B cell (primary cell): Measurements from ENCODE around the gene ZSCAN10. TPM values are rescaled to one million over a fixed set of nuclear protein-coding genes. Genes with fewer than 3 reads are reported as not detected.
"Not testable (repeated sequence)": the region's sequence is repeated elsewhere in the genome, so short reads cannot be mapped to it uniquely, and the experiment has no call there.

Experiments used
- ATAC-seq: fragments of 200-7000 bp; cut with Tn5 transposase; one replicate; pipeline ENCODE4 v1.10.0; 2021; ENCODE audit warnings: low read depth, mild to moderate bottlenecking, moderate number of reproducible peaks, moderate library complexity
- CTCF ChIA-PET: fragments of 350-600 bp; sonication (Branson Sonifier 250); formaldehyde crosslinking; loops from one replicate; lab custom pipeline; 2021; ENCODE audit warnings: antibody characterized with exemption, inconsistent platforms; lab: Charles Lee
- POLR2A ChIA-PET: fragments of 350-600 bp; sonication (Branson Sonifier 250); formaldehyde crosslinking; loops from one replicate; lab custom pipeline; 2021; ENCODE audit warnings: antibody characterized with exemption; lab: Charles Lee
- DNase-seq: peaks from one replicate; pipeline ENCODE4 v3.0.0; 2013
- H2AFZ ChIP-seq: 2 replicates; pipeline ENCODE4 v1.6.1; 2012; ENCODE audit warnings: mild to moderate bottlenecking, low read depth, low read length; ENCODE audit not compliant: insufficient read depth, poor library complexity, severe bottlenecking
- H3K27ac ChIP-seq, 2 donors: 1 replicate in 1 of 2; 2 replicates in 1 of 2; pipeline ENCODE4 v1.5.1; 2012 to 2013; ENCODE audit warnings: low read length in 2 of 2, mild to moderate bottlenecking in 2 of 2, moderate library complexity in 1 of 2
- H3K27me3 ChIP-seq, 4 experiments: fragments of 200-600 bp in 1 of 4; sonication (generic) in 1 of 4; replicated peaks in 1 of 4; 1 replicate in 2 of 4; 2 replicates in 2 of 4; pipeline versions ENCODE4 v1.6.1 to v1.7.0; 2013 to 2016; ENCODE audit warnings: low read length in 3 of 4, mild to moderate bottlenecking in 2 of 4, mixed read lengths in 1 of 4, moderate library complexity in 1 of 4; ENCODE audit not compliant: insufficient read depth in 4 of 4, control insufficient read depth in 3 of 4; ENCODE audit errors: control extremely low read depth in 1 of 4
- H3K36me3 ChIP-seq, 2 experiments: replicated peaks in 1 of 2; 1 replicate in 1 of 2; 2 replicates in 1 of 2; pipeline versions ENCODE4 v1.6.1 to v1.7.1; 2013; ENCODE audit warnings: low read length in 1 of 2; ENCODE audit not compliant: insufficient read depth in 2 of 2, control insufficient read depth in 1 of 2; ENCODE audit errors: control extremely low read depth in 1 of 2, extremely low read depth in 1 of 2
- H3K4me1 ChIP-seq, 2 donors: fragments of 200-600 bp in 1 of 2; sonication (generic) in 1 of 2; 1 replicate in 1 of 2; 2 replicates in 1 of 2; pipeline versions ENCODE4 v1.5.1 to v1.6.1; 2013 to 2017; ENCODE audit warnings: low read length in 2 of 2; ENCODE audit not compliant: control insufficient read depth in 2 of 2, insufficient read depth in 2 of 2
- H3K4me2 ChIP-seq: replicated peaks from 2 replicates; pipeline ENCODE3; 2012; ENCODE audit warnings: mild to moderate bottlenecking, low read depth, low read length; ENCODE audit not compliant: poor library complexity, severe bottlenecking
- H3K4me3 ChIP-seq, 5 experiments: fragments of 200-600 bp in 1 of 5; sonication (generic) in 1 of 5; 1 replicate in 3 of 5; 2 replicates in 2 of 5; pipeline versions ENCODE4 v1.5.1 to v1.7.0; 2011 to 2016; ENCODE audit warnings: low read length in 4 of 5, mild to moderate bottlenecking in 4 of 5, low read depth in 2 of 5, control low read depth in 1 of 5, moderate library complexity in 1 of 5; ENCODE audit not compliant: insufficient read depth in 1 of 5; ENCODE audit errors: control extremely low read depth in 1 of 5, extremely low read depth in 1 of 5
- H3K79me2 ChIP-seq: fragments of 200-600 bp; sonication (generic); one replicate; pipeline ENCODE4 v1.6.0; 2016; ENCODE audit warnings: low read length; ENCODE audit not compliant: control insufficient read depth, insufficient read depth
- H3K9ac ChIP-seq: fragments of 200-600 bp; sonication (generic); 2 replicates; pipeline ENCODE4 v1.6.1; 2017; ENCODE audit warnings: mild to moderate bottlenecking, low read length, moderate library complexity
- H3K9me3 ChIP-seq, 3 donors: one replicate each; pipeline versions ENCODE4 v1.6.1 to v1.7.1; 2013; ENCODE audit warnings: low read length in 2 of 3; ENCODE audit not compliant: control insufficient read depth in 2 of 3, insufficient read depth in 1 of 3; ENCODE audit errors: control extremely low read depth in 1 of 3
- H4K20me1 ChIP-seq: 2 replicates; pipeline ENCODE4 v1.6.0; 2012; ENCODE audit warnings: mild to moderate bottlenecking, low read length; ENCODE audit not compliant: insufficient read depth, control insufficient read depth, poor library complexity, severe bottlenecking
- H3K27ac Mint-ChIP-seq: one replicate; pipeline ENCODE4 v1.8.0; 2021; ENCODE audit warnings: mixed read lengths
- H3K27me3 Mint-ChIP-seq: one replicate; pipeline ENCODE4 v1.8.0; 2021; ENCODE audit warnings: mixed read lengths
- H3K4me1 Mint-ChIP-seq: one replicate; pipeline ENCODE4 v1.8.0; 2021; ENCODE audit warnings: mixed read lengths
- H3K4me3 Mint-ChIP-seq: one replicate; pipeline ENCODE4 v1.8.0; 2021; ENCODE audit warnings: mixed read lengths
- H3K9me3 Mint-ChIP-seq: one replicate; pipeline ENCODE4 v1.8.0; 2022; ENCODE audit warnings: mixed read lengths; ENCODE audit not compliant: insufficient read depth
- WGBS: methylation state at CpG from one replicate; pipeline ENCODE4 v1.1.5; 2013; ENCODE audit warnings: missing lambda C conversion rate; ENCODE audit not compliant: insufficient coverage; 5-methylcytosine and 5-hydroxymethylcytosine counted together
- intact Hi-C: fragments of 100-400 bp; cut with micrococcal nuclease; formaldehyde crosslinking; loops from one replicate; pipeline ENCODE4 v1.10.0; 2022
- polyA plus RNA-seq: library from polyadenylated mRNA; depleted of rRNA; stranded (reverse); fragments of >200 nt; gene quantifications from 2 replicates; pipeline ENCODE4 v1.2.3, GENCODE V29; 2012
- total RNA-seq, 2 donors: library from RNA; stranded (reverse); fragments of 120-200 nt in 1 of 2; gene quantifications; 1 replicate in 1 of 2; 2 replicates in 1 of 2; pipeline versions ENCODE4 v1.2.3 to v1.2.4, GENCODE V29; 2013 to 2022
- TF ChIP-seq, protein P1 (sequence below): fragments of 200-600 bp; IDR thresholded peaks from one replicate; pipeline ENCODE4 v1.8.0; 2022; ENCODE audit warnings: antibody characterized with exemption, mild to moderate bottlenecking

Gene ZSCAN10
- total and polyA plus RNA-seq, 2 donors (not counting 1 experiment from before 2014, with no cell fraction given): not detected

DNA sequence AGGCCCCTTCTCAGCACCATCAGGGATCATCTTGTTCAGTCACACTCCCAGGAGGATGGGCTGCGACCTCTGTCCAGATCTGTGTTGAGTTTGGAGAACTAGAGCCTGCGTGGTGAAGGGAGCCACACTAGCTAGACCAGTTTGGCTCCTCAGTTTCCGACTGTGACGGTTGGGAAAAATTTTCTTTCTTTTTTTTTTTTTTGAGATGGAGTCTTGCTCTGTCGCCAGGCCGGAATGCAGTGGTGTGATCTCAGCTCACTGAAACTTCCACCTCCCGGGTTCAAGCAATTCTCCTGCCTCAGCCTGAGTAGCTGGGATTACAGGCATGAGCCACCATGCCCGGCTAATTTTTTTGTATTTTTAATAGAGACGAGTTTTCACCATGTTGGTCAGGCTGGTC is 40.5 kb upstream of the ZSCAN10 start:
- H3K79me2 ChIP-seq: peaks cover 12% of the 10 kb centered on the region
- H3K27ac ChIP-seq, H2AFZ ChIP-seq, H4K20me1 ChIP-seq, H3K9ac ChIP-seq, DNase-seq, POLR2A ChIA-PET, H3K27ac Mint-ChIP-seq, H3K27me3 Mint-ChIP-seq, H3K9me3 Mint-ChIP-seq, H3K4me2 ChIP-seq, H3K4me3 ChIP-seq, ATAC-seq, intact Hi-C loops, H3K4me3 Mint-ChIP-seq, H3K9me3 ChIP-seq, H3K27me3 ChIP-seq: not testable (repeated sequence)
- CTCF ChIA-PET: interaction anchor here (1.1 to 1.2 kb wide), 2 partner anchors 11 to 81 kb away, joined by 4 read pairs; no protein-coding TSS in a partner anchor
- peaks cover 13% of the 10 kb centered on the region for H3K4me1 Mint-ChIP-seq
- WGBS: 100% methylated on average over 5 of the region's 9 CpGs
- H3K36me3 ChIP-seq: peaks cover 0 to 28% of the 10 kb centered on the region in 2 experiments
- H3K4me1 ChIP-seq: peaks cover 8 to 10% of the 10 kb centered on the region in 2 donors

DNA sequence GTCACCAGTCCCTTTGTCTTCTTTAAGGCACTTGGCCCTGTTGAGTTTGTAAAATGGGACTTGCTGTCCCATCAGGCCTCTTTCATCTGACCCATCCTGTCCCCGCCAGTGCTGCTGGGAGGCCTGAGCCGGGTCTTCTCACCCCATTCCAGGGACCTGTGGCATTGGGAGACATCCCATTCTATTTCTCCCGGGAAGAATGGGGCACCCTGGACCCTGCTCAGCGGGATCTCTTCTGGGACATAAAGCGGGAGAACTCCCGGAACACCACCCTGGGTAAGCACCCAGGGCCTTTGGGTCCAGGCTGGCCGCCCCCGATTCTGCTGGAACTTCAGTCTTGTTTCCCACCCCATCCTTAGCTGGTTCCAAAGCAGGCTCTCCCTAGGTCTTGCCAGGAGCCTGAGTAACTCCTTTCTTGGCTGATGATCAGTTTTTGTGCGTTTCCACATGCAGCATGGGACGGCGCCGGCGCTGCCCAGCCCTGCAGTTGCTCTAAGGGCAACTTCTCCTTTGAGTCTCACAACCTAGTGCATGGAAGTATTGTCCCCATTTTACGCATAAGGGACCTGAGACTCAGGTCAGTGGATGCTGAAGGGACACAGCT is 39.8 kb upstream of the ZSCAN10 start:
- CTCF ChIA-PET: interaction anchor here (0.6 to 2.3 kb wide), 4 partner anchors 10 to 80 kb away, joined by 4 to 10 read pairs (median 4); no protein-coding TSS in a partner anchor
- WGBS: over 99% methylated on average over 11 of the region's 14 CpGs
- no peak for ATAC-seq
- Histone ChIP-seq H3K9ac (no peak overlapping the region), H3K27me3 (no peaks in the 10 kb centered on the region), H3K27ac (no peak overlapping the region), H3K4me3 (no peak overlapping the region), H3K36me3 (peaks cover 0 to 28% of the 10 kb centered on the region in 2 experiments), H3K4me1 (peaks cover 10 to 14% of the 10 kb centered on the region in 2 donors), H4K20me1 (no peaks in the 10 kb centered on the region), H2AFZ (no peak overlapping the region), H3K4me2 (no peak overlapping the region), H3K9me3 (peaks cover 0 to 4% (median 0%) of the 10 kb centered on the region in 3 donors), H3K79me2 (peaks cover 17% of the 10 kb centered on the region)
- intact Hi-C loops: no loop called here
- Mint-ChIP-seq H3K27ac (no peak overlapping the region), H3K9me3 (no peaks in the 10 kb centered on the region), H3K27me3 (no peaks in the 10 kb centered on the region), H3K4me3 (no peak overlapping the region), H3K4me1 (peaks cover 15% of the 10 kb centered on the region)
- TF ChIP-seq, protein P1, sequence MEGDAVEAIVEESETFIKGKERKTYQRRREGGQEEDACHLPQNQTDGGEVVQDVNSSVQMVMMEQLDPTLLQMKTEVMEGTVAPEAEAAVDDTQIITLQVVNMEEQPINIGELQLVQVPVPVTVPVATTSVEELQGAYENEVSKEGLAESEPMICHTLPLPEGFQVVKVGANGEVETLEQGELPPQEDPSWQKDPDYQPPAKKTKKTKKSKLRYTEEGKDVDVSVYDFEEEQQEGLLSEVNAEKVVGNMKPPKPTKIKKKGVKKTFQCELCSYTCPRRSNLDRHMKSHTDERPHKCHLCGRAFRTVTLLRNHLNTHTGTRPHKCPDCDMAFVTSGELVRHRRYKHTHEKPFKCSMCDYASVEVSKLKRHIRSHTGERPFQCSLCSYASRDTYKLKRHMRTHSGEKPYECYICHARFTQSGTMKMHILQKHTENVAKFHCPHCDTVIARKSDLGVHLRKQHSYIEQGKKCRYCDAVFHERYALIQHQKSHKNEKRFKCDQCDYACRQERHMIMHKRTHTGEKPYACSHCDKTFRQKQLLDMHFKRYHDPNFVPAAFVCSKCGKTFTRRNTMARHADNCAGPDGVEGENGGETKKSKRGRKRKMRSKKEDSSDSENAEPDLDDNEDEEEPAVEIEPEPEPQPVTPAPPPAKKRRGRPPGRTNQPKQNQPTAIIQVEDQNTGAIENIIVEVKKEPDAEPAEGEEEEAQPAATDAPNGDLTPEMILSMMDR: no peak
- POLR2A ChIA-PET: no interaction called here
- DNase-seq: no peak
